Muscle layer of duodenum (tissue), 2 donors: ENCODE results near the gene SMPX.
"Not testable (repeated sequence)": the region's sequence is repeated elsewhere in the genome, so short reads cannot be mapped to it uniquely, and the experiment has no call there.

Source experiments
- H3K27ac ChIP-seq: one replicate; pipeline ENCODE4 v1.7.0; 2013; ENCODE audit warnings: mild to moderate bottlenecking, low read length
- H3K27me3 ChIP-seq: one replicate; pipeline ENCODE4 v1.7.0; 2013; ENCODE audit warnings: low read depth, mild to moderate bottlenecking, control low read depth, low read length
- H3K36me3 ChIP-seq, 2 donors: one replicate each; pipeline ENCODE4 v1.7.0; 2013; ENCODE audit warnings: low read length in 2 of 2, control low read depth in 1 of 2, mild to moderate bottlenecking in 1 of 2; ENCODE audit not compliant: insufficient read depth in 2 of 2, control insufficient read depth in 1 of 2
- H3K4me1 ChIP-seq, 2 donors: one replicate each; pipeline ENCODE4 v1.7.0; 2013; ENCODE audit warnings: low read length in 2 of 2, mild to moderate bottlenecking in 2 of 2, control low read depth in 1 of 2, moderate library complexity in 1 of 2; ENCODE audit not compliant: insufficient read depth in 2 of 2, control insufficient read depth in 1 of 2
- H3K4me3 ChIP-seq, 2 donors: one replicate each; pipeline ENCODE4 v1.7.0; 2013; ENCODE audit warnings: low read length in 2 of 2, low read depth in 1 of 2, mild to moderate bottlenecking in 1 of 2
- H3K9me3 ChIP-seq, 2 donors: one replicate each; pipeline ENCODE4 v1.7.0; 2013; ENCODE audit warnings: low read length in 2 of 2, control low read depth in 1 of 2, mild to moderate bottlenecking in 1 of 2; ENCODE audit not compliant: control insufficient read depth in 1 of 2
- donor health status: healthy.

The SMPX gene

DNA sequence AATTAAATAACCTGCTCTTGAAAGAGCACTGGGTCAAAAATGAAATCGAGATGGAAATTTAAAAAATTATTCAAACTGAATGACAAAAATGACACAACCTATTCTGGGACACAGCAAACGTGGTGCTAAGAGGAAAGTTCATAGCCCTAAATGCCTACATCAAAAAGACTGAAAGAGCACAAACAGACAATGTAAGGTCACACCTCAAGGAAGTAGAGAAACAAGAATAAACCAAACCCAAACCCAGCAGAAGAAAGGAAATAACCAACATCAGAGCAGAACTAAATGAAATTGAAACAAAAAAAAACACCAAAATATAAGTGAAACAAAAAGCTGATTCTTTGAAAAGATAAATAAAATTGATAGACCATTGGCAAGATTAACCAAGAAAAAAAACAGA is 15.1 kb upstream of the SMPX start:
- not testable (repeated sequence) for H3K36me3 ChIP-seq

DNA sequence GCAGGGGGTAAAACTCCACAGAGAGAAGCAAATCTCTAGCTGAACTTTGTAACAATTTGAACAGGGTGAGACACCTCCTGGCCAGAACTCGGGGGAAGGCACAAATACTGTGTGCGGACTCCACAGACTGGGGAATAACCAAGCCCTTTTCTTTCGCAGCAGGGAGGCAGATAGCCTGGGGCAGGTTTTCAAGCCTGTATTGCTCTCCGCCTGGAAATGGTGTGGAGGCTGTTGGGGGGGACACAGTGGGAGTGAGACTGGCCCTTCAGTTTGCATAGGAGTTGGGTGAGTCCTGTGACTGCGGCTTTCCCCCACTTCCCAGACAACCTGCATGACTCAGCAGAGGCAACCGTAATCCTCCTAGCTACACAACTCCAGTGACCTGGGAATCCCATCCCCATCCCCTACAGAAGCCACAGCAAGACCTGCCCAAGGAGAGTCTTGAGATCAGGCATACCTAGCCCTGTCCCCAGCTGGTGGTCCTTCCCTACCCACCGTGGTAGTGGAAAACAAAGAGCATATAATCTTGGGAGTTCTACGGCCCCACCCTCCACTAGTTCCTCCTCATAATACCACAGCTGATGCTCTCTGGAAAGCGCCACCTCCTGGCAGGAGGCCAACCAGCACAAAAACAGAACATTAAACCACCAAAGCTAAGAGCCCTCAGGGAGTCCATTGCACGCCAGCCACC is 12.9 kb upstream of the SMPX start:
- Histone ChIP-seq H3K9me3 (no peaks in the 10 kb centered on the region), H3K27ac (no peak overlapping the region), H3K36me3 (no peaks in the 10 kb centered on the region)

More for the DNA sequence above, 15.1 kb upstream of the SMPX start:
- not testable (repeated sequence) for H3K9me3 ChIP-seq, H3K4me3 ChIP-seq, H3K27ac ChIP-seq, H3K4me1 ChIP-seq, H3K27me3 ChIP-seq

GRCh38 chrX:21766101-21766500 is 8.2 kb upstream of the SMPX start:
- no peaks in the 10 kb centered on the region for H3K27me3 ChIP-seq
- no peaks in the 10 kb centered on the region for H3K36me3 ChIP-seq
- H3K9me3 ChIP-seq, result no peaks in the 10 kb centered on the region
- H3K27ac ChIP-seq, result no peak overlapping the region
- no peak overlapping the region for H3K4me3 ChIP-seq
- H3K4me1 ChIP-seq, result no peaks in the 10 kb centered on the region

More for the DNA sequence above, 12.9 kb upstream of the SMPX start:
- Histone ChIP-seq H3K4me1 (no peaks in the 10 kb centered on the region), H3K27me3 (no peaks in the 10 kb centered on the region), H3K4me3 (no peak overlapping the region)

DNA sequence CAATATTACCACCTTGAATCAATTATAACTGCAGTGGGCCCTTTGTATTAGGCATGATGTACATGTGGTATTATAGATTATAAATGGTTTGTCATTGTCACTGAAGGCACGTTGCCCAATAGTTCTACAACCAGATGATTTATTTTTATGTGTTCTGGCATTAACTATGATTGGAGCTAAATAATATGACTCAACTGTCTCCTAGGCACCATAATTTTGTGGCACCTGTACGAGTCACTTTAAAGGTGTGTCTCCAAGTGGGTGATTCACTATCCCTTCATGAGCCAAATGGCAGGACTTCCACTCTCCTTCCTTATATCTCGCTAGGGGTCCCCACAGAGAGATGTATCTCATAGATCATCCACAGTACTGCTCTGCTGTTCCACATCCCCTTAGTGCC is 6.1 kb upstream of the SMPX start:
- Histone ChIP-seq H3K4me1 (no peaks in the 10 kb centered on the region), H3K36me3 (no peaks in the 10 kb centered on the region), H3K4me3 (no peak overlapping the region), H3K27me3 (no peaks in the 10 kb centered on the region), H3K27ac (no peak overlapping the region), H3K9me3 (no peaks in the 10 kb centered on the region)

DNA sequence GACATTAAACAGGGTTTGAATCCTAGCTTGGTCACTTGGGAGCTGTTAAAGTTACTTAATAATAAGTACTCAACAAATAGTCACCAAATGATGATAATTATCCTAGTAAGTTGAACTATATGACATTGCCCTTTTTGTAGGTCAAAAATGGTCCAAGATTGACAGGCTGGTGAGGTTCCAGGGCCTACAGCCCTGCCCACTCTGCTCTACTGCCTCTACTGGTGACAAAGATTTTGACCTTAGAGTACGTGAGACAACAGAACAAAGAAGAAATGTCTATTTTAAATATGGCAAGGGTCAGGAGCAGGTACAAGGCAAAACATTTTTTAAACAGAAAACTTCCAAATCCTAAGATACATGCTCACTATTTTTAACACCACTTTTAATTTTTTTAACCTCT is 572 bp upstream of the SMPX start:
- Histone ChIP-seq H3K4me1 (no peaks in the 10 kb centered on the region), H3K36me3 (no peaks in the 10 kb centered on the region), H3K27me3 (no peaks in the 10 kb centered on the region), H3K27ac (peak overlapping the region; percentile 3), H3K4me3 (no peak overlapping the region), H3K9me3 (no peaks in the 10 kb centered on the region)

GRCh38 chrX:21756785-21757529 is 959 bp downstream of the SMPX start:
- Histone ChIP-seq H3K4me1 (no peaks in the 10 kb centered on the region), H3K27ac (peak overlapping the region; percentile 3), H3K4me3 (peak overlapping the region; percentile 42 to 51), H3K27me3 (no peaks in the 10 kb centered on the region), H3K9me3 (no peaks in the 10 kb centered on the region), H3K36me3 (no peaks in the 10 kb centered on the region)

DNA sequence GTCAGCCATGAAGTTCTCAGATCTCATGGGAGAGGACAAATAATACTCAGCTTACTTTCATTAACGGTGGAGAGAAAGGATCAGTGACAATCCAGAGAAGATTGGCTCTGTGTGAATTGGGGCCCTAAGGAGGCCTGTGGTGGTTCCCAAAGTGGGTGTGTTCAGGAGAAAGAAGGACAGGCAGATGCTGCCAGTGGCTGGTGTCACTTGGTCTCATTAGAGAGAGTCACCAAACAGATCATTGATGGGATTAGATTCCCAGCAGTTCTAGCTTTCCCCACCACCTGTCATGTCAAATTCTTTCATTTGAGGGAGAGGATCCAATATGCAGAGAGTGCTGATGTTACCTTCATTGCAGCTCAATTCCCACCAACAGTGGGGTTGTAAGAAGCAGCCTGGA is 8.0 kb downstream of the SMPX start:
- H3K9me3 ChIP-seq, result no peaks in the 10 kb centered on the region
- no peak overlapping the region for H3K4me3 ChIP-seq
- no peaks in the 10 kb centered on the region for H3K36me3 ChIP-seq
- no peaks in the 10 kb centered on the region for H3K4me1 ChIP-seq
- H3K27me3 ChIP-seq, result no peaks in the 10 kb centered on the region
- H3K27ac ChIP-seq, result no peak overlapping the region

DNA sequence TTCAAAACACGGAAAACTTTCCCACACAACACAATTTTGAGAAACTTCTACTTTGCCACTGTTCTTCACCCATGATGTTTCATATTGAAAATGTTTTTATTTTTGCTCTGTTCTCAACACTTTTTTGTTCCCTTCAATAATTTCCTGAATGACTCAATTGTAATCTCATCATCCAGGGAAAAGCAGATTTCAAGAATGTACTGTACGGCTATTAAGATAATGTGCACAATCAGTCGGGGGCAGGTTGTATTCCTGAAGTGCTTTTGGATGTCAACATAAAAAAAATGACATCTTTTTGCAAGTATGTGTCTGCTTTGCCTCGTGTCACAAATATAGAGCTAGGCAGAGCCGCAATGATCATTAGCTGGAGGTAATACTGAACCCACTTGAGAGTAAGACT is 9.7 kb downstream of the SMPX start:
- no peaks in the 10 kb centered on the region for H3K4me1 ChIP-seq
- no peaks in the 10 kb centered on the region for H3K36me3 ChIP-seq
- no peaks in the 10 kb centered on the region for H3K27me3 ChIP-seq
- H3K9me3 ChIP-seq, result no peaks in the 10 kb centered on the region
- no peak overlapping the region for H3K27ac ChIP-seq
- no peak overlapping the region for H3K4me3 ChIP-seq

DNA sequence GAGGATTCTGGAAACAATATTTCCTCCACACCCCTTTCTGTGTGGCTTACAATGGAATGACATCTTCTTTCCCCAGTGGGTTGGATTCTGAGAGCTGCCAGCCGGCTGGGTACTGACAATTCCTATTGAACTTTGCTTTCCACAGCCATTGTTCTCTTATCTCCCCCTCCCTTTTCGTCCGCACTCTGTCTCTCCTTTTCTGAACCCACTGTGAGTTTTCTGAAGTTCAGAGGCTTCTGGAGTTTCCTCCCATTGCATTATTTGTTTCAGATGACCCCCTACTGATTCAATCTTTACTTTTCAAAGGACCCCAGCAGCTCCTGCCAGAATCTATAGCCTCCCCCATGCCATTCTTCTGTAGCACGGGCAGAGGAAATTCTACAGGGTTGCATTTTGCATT is 10.4 kb downstream of the SMPX start:
- no peaks in the 10 kb centered on the region for H3K9me3 ChIP-seq
- no peak overlapping the region for H3K4me3 ChIP-seq
- H3K27me3 ChIP-seq, result no peaks in the 10 kb centered on the region
- H3K36me3 ChIP-seq, result no peaks in the 10 kb centered on the region
- H3K27ac ChIP-seq, result no peak overlapping the region
- H3K4me1 ChIP-seq, result no peaks in the 10 kb centered on the region

DNA sequence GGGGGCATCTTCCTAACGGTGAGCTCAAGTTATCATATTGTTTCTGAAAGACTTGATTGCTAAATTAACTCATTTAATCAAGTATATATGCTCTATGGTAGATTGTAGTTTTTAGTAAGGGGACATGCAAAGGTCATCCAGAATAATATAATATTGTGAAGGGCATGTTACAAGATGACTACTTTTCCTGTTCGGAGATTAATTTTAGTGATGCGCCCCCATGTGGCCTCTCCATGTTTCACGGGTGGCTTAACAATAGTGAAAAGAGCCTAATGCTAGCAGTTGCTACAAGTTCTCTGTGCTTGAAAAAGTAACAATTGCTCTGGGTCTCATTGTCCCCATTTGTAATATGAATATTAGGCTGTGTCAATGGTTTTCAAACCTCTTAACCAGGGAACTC is 12.2 kb downstream of the SMPX start:
- H3K4me1 ChIP-seq, result peaks cover 0 to 5% of the 10 kb centered on the region in 2 donors
- H3K9me3 ChIP-seq, result no peaks in the 10 kb centered on the region
- no peaks in the 10 kb centered on the region for H3K27me3 ChIP-seq
- H3K36me3 ChIP-seq, result no peaks in the 10 kb centered on the region
- H3K27ac ChIP-seq, result no peak overlapping the region
- no peak overlapping the region for H3K4me3 ChIP-seq

- Histone ChIP-seq H3K36me3 (no peaks in the 10 kb centered on the region), H3K4me3 (no peak overlapping the region), H3K27ac (no peak overlapping the region), H3K27me3 (no peaks in the 10 kb centered on the region), H3K4me1 (peaks cover 0 to 6% of the 10 kb centered on the region in 2 donors), H3K9me3 (no peaks in the 10 kb centered on the region)
Observed at GRCh38 chrX:21744721-21745120, 13.2 kb downstream of the SMPX start.

- H3K27ac ChIP-seq, result no peak overlapping the region
- H3K4me3 ChIP-seq, result no peak overlapping the region
- H3K4me1 ChIP-seq, result peaks cover 0 to 6% of the 10 kb centered on the region in 2 donors
- no peaks in the 10 kb centered on the region for H3K36me3 ChIP-seq
- no peaks in the 10 kb centered on the region for H3K9me3 ChIP-seq
- no peaks in the 10 kb centered on the region for H3K27me3 ChIP-seq
Observed at GRCh38 chrX:21744060-21744459, 13.9 kb downstream of the SMPX start.
